Colonic mucosa (tissue), 4 donors: ENCODE measurements around the gene GATB. TPM values are rescaled to one million over a fixed set of nuclear protein-coding genes. Genes with fewer than 3 reads are reported as not detected.

Experiments
- DNase-seq: peaks from one replicate; pipeline ENCODE4 v3.0.0-alpha.2; 2020
- H3K27ac ChIP-seq: fragments of 200-600 bp; one replicate; pipeline ENCODE4 v1.8.0; 2021
- H3K27me3 ChIP-seq: fragments of 200-600 bp; one replicate; pipeline ENCODE4 v1.8.0; 2021
- H3K36me3 ChIP-seq: fragments of 200-600 bp; one replicate; pipeline ENCODE4 v1.8.0; 2021
- H3K4me1 ChIP-seq: fragments of 200-600 bp; one replicate; pipeline ENCODE4 v1.8.0; 2021; ENCODE audit warnings: mild to moderate bottlenecking
- H3K4me3 ChIP-seq: fragments of 200-600 bp; one replicate; pipeline ENCODE4 v1.8.0; 2021
- H3K9ac ChIP-seq, 2 donors: one replicate each; pipeline ENCODE4 v1.7.0; 2013; ENCODE audit warnings: control low read depth in 2 of 2, low read depth in 2 of 2, low read length in 2 of 2
- H3K9me3 ChIP-seq: fragments of 200-600 bp; one replicate; pipeline ENCODE4 v1.8.0; 2021
- intact Hi-C: fragments of 100-400 bp; cut with DNase I; formaldehyde crosslinking; loops from one replicate; pipeline ENCODE4 v1.14.1; 2022
- total RNA-seq, 2 donors: library from RNA; stranded (reverse); fragmentation: NEBNext Ultra II Directional in 1 of 2; extraction: Animal tissue kit (Norgen Biotek cat#: 25700) in 1 of 2; gene quantifications; one replicate each; pipeline ENCODE4 v1.2.1, GENCODE V29; 2021
- TF ChIP-seq, protein P1 (sequence below): fragments of 200-600 bp; IDR thresholded peaks from one replicate; pipeline ENCODE4 v1.8.0; 2022; ENCODE audit warnings: antibody characterized with exemption, mild to moderate bottlenecking
- donor health status: healthy.
- donor health status: DM: no; HTN: no; CAD: no.
- donor health status: DM: no; HTN: no; CAD: no.

The GATB gene
- total RNA-seq, 2 donors from 2014 or later, result 20.9 to 22.9 TPM

DNA sequence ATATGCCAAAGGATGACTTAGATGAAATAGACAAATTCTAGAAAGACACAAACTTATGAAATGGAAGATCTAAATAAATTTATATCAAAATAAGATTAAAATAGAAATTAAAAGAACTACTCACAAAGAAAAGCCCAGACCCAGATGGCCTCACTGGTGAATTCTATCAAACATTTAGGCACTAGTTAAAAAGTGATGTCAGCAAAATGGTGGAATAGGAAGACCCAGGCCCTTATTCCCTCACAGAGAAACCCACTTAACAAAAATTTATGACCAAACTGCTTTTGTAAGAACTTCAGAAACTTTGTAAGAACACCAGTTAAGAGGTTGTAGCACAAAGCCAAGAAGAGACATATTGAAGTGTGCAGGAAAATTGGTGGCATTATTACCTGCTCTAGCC is 129.5 kb downstream of the GATB start:
- H3K9me3 ChIP-seq, result no peaks in the 10 kb centered on the region
- no peak overlapping the region for H3K4me3 ChIP-seq
- no peak for DNase-seq
- no peaks in the 10 kb centered on the region for H3K27me3 ChIP-seq
- no peaks in the 10 kb centered on the region for H3K4me1 ChIP-seq
- intact Hi-C loops, result no loop called here
- H3K9ac ChIP-seq, result no peak overlapping the region
- H3K27ac ChIP-seq, result no peak overlapping the region
- no peaks in the 10 kb centered on the region for H3K36me3 ChIP-seq
- TF ChIP-seq, protein P1, sequence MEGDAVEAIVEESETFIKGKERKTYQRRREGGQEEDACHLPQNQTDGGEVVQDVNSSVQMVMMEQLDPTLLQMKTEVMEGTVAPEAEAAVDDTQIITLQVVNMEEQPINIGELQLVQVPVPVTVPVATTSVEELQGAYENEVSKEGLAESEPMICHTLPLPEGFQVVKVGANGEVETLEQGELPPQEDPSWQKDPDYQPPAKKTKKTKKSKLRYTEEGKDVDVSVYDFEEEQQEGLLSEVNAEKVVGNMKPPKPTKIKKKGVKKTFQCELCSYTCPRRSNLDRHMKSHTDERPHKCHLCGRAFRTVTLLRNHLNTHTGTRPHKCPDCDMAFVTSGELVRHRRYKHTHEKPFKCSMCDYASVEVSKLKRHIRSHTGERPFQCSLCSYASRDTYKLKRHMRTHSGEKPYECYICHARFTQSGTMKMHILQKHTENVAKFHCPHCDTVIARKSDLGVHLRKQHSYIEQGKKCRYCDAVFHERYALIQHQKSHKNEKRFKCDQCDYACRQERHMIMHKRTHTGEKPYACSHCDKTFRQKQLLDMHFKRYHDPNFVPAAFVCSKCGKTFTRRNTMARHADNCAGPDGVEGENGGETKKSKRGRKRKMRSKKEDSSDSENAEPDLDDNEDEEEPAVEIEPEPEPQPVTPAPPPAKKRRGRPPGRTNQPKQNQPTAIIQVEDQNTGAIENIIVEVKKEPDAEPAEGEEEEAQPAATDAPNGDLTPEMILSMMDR, result no peak

DNA sequence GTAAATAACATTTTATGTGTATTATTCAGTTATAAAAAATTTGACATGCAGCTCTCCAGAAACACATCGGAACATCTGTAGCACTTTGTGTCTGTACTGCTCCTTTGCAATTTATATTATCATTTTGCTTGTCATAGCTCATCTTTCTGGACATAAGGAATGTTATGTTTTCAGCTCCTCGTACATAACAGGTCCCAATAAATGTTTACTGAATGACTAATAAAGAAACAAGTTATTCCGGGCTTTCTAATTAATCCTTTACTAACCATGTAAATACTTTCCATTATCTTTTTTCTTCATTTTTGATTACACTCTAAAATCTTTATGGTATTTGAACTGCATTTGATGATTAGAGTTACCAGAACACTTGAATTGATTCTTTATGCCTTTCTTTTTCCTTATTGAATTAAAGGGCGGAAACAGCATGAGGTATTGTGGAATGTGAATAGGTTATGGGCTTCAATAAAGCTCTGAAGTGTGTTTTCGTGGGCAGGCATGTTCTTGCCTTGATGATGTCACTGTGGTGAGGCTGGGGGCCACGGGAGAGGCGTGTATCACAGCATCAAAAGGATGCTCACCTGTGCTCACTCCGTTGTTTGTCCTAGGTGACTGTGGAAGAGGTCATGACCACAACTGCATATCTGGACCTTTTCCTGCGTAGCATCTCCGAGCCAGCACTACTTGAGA is 131.6 kb downstream of the GATB start:
- Histone ChIP-seq H3K9me3 (no peaks in the 10 kb centered on the region), H3K27me3 (no peaks in the 10 kb centered on the region), H3K36me3 (no peaks in the 10 kb centered on the region), H3K9ac (no peak overlapping the region), H3K27ac (no peak overlapping the region), H3K4me3 (no peak overlapping the region), H3K4me1 (no peaks in the 10 kb centered on the region)
- no peak for DNase-seq
- intact Hi-C loops, result no loop called here
- TF ChIP-seq, protein P1, result no peak

DNA sequence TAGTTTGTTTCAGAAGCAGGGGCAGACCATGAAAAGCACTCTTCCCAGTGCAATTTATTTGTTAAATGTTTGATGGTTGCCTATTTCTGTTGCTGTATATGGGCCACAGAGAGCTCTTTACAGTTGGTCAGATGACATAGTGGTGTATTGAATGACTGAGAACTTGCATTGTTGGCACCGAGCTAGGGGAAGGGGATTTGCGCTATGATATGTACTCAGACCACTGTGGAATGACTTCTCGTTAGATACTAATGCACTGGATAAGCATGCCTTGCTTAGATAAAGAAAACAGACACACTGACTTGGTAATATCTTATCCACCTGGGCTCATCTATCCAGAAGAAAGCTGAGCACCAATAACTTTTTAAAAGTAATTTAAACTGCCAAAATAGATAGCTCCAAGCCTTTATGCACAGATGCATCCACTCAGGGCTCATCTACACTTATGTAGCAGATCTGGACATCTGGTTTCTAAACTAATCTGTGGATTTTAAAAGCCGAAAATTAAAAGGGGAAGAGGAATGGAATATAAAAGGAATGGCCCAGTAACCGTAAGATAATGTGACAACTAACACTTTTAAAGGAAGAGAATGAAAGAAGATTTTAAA is 132.7 kb downstream of the GATB start:
- H3K36me3 ChIP-seq, result no peaks in the 10 kb centered on the region
- no peak overlapping the region for H3K27ac ChIP-seq
- no peak overlapping the region for H3K9ac ChIP-seq
- H3K4me3 ChIP-seq, result no peak overlapping the region
- intact Hi-C loops, result no loop called here
- TF ChIP-seq, protein P1, result no peak
- no peak for DNase-seq
- no peaks in the 10 kb centered on the region for H3K4me1 ChIP-seq
- H3K9me3 ChIP-seq, result no peaks in the 10 kb centered on the region
- H3K27me3 ChIP-seq, result no peaks in the 10 kb centered on the region

DNA sequence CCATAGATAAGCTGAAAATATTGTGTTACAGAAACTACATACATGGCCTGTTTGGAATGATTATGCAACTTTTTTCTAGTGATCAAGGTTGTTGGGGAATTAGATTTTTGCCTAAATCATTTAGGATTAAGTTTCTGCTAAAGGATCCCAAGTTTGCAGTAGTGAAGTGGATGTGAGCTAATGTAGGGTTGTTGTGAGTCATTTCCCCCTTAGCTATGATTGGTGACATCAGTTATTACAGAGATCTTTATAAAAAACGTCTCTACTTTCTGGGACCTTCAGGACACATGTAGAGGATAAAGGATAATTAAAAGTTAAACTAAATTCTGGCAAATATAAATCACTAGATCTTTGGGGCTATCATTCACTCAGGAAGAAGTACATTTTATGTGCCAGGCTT is 133.3 kb downstream of the GATB start:
- Histone ChIP-seq H3K4me3 (no peak overlapping the region), H3K36me3 (no peaks in the 10 kb centered on the region), H3K27me3 (no peaks in the 10 kb centered on the region), H3K4me1 (no peaks in the 10 kb centered on the region), H3K9me3 (no peaks in the 10 kb centered on the region), H3K9ac (no peak overlapping the region), H3K27ac (no peak overlapping the region)
- no peak for DNase-seq
- intact Hi-C loops, result no loop called here
- TF ChIP-seq, protein P1, result no peak

DNA sequence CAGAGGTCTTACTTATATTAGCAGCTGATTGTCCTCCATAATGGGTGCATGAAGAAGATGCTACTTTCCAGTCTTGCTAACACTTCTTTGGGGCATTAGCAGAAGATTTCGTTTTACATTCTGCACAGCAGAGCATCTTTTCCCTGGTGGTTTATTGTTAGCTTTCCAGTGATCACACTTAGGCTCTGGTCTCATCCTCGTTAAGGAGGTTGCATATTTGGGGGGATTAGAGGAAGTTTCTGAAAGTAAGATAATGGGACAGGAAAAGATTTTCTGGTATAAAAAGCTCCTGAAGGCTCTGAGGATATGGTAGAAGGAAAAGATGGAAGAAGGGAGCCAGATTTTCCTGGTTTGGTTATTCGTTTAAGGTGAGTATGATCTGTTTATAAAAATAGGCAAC is 134.1 kb downstream of the GATB start:
- Histone ChIP-seq H3K4me1 (no peaks in the 10 kb centered on the region), H3K4me3 (no peak overlapping the region), H3K27ac (no peak overlapping the region), H3K9me3 (no peaks in the 10 kb centered on the region), H3K9ac (no peak overlapping the region), H3K27me3 (no peaks in the 10 kb centered on the region), H3K36me3 (no peaks in the 10 kb centered on the region)
- intact Hi-C loops, result no loop called here
- no peak for DNase-seq
- TF ChIP-seq, protein P1, result no peak
